ENCODE results near the gene LAMTOR5.
A peak's percentile ranks its signal among the peaks of the same experiment; 100 is the strongest.

- no peak for TF ChIP-seq POLR2A (IDR thresholded peaks at IDR 0.05)
- TF ChIP-seq, protein P1, sequence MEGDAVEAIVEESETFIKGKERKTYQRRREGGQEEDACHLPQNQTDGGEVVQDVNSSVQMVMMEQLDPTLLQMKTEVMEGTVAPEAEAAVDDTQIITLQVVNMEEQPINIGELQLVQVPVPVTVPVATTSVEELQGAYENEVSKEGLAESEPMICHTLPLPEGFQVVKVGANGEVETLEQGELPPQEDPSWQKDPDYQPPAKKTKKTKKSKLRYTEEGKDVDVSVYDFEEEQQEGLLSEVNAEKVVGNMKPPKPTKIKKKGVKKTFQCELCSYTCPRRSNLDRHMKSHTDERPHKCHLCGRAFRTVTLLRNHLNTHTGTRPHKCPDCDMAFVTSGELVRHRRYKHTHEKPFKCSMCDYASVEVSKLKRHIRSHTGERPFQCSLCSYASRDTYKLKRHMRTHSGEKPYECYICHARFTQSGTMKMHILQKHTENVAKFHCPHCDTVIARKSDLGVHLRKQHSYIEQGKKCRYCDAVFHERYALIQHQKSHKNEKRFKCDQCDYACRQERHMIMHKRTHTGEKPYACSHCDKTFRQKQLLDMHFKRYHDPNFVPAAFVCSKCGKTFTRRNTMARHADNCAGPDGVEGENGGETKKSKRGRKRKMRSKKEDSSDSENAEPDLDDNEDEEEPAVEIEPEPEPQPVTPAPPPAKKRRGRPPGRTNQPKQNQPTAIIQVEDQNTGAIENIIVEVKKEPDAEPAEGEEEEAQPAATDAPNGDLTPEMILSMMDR (IDR thresholded peaks at IDR 0.05): peak in 1 of 6 experiments; percentile 12
Observed at GRCh38 chr1:110384581-110385321, 22.7 kb downstream of the LAMTOR5 start.

Measured in Peyer's patch (tissue), 4 donors.